GM12875 (cell line): Measurements from ENCODE around the gene NFAT5.
"Not testable (repeated sequence)": the region's sequence is repeated elsewhere in the genome, so short reads cannot be mapped to it uniquely, and the experiment has no call there.

ENCODE experiments used
- H3K4me3 ChIP-seq: one replicate; pipeline ENCODE4 v1.5.1; 2011; ENCODE audit warnings: low read depth, low read length, control low read depth
- CTCF ChIP-seq: IDR thresholded peaks from 2 replicates; pipeline ENCODE4 v1.5.1; 2011; ENCODE audit warnings: low read depth, mild to moderate bottlenecking, control low read depth, inconsistent platforms, low read length, moderate library complexity, borderline replicate concordance; ENCODE audit not compliant: insufficient read depth

The NFAT5 gene

GRCh38 chr16:69565671-69566239 is at the start of gene NFAT5:
NFAT5 (plus strand) TSS chr16:69565966; CDS start chr16:69566302, 336 bp downstream.
- TF ChIP-seq CTCF, result no peak

GRCh38 chr16:69517914-69518313 is 47.9 kb upstream of the NFAT5 start:
- H3K4me3 ChIP-seq, result not testable (repeated sequence)

More at GRCh38 chr16:69565671-69566239, at the start of gene NFAT5:
- peak within 1 kb of the TSS; percentile 85 for H3K4me3 ChIP-seq

- no peak for TF ChIP-seq CTCF
- H3K4me3 ChIP-seq, result no peak overlapping the region
Measured at GRCh38 chr16:69520413-69520799, 45.4 kb upstream of the NFAT5 start.

GRCh38 chr16:69520800-69521602 is 44.8 kb upstream of the NFAT5 start:
- no peak for TF ChIP-seq CTCF
- H3K4me3 ChIP-seq, result no peak overlapping the region

GRCh38 chr16:69522041-69522578 is 43.7 kb upstream of the NFAT5 start:
- no peak overlapping the region for H3K4me3 ChIP-seq
- TF ChIP-seq CTCF, result no peak

- no peak overlapping the region for H3K4me3 ChIP-seq
Measured at GRCh38 chr16:69522732-69523404, 42.9 kb upstream of the NFAT5 start.

More at GRCh38 chr16:69522732-69523404, 42.9 kb upstream of the NFAT5 start:
- TF ChIP-seq CTCF, result no peak
